GM13977 (cell line): ENCODE results near the gene DAPL1.

ENCODE experiments used
- DNase-seq: peaks from one replicate; pipeline ENCODE4 v3.0.0; 2012; ENCODE audit warnings: low spot score
- CTCF ChIP-seq: IDR thresholded peaks from 2 replicates; pipeline ENCODE4 v1.5.1; 2012; ENCODE audit warnings: mild to moderate bottlenecking, control low read depth; ENCODE audit not compliant: insufficient read depth; ENCODE audit errors: extremely low read depth, missing control alignments
- in situ Hi-C: fragments of 300-500 bp; cut with MboI; formaldehyde crosslinking; loops from one replicate; pipeline ENCODE4 v1.12.0; 2022; ENCODE audit warnings: low sequenced_read_pairs, low pct_unique_long_range_greater_than_20kb, mixed read lengths, inconsistent platforms; ENCODE audit not compliant: unreplicated experiment

The DAPL1 gene

GRCh38 chr2:158803506-158803905 lies 8.4 kb downstream of the DAPL1 start:
- in situ Hi-C loops, result no loop called here
- DNase-seq, result no peak

GRCh38 chr2:158805255-158805654 lies 10.1 kb downstream of the DAPL1 start:
- no peak for DNase-seq
- no peak for TF ChIP-seq CTCF
- in situ Hi-C loops, result no loop called here

More at GRCh38 chr2:158803506-158803905, 8.4 kb downstream of the DAPL1 start:
- no peak for TF ChIP-seq CTCF

- no peak for TF ChIP-seq CTCF
- in situ Hi-C loops, result no loop called here
- no peak for DNase-seq
These were observed 10.8 kb downstream of the DAPL1 start for GRCh38 chr2:158805936-158806335.

- no peak for DNase-seq
- TF ChIP-seq CTCF, result no peak
- in situ Hi-C loops, result no loop called here
These were observed 11.8 kb downstream of the DAPL1 start for GRCh38 chr2:158806941-158807340.

- in situ Hi-C loops, result no loop called here
- no peak for DNase-seq
- no peak for TF ChIP-seq CTCF
These were observed 13.3 kb downstream of the DAPL1 start for GRCh38 chr2:158808426-158808825.

- no peak for DNase-seq
- in situ Hi-C loops, result no loop called here
- no peak for TF ChIP-seq CTCF
These were observed 14.7 kb downstream of the DAPL1 start for GRCh38 chr2:158809816-158810215.
